22Rv1 (cell line): ENCODE results near the gene GPC6.

Experiments
- ZFX ChIP-seq: fragments of 450-650 bp; IDR thresholded peaks from 2 replicates; pipeline ENCODE4 v1.6.1; 2017; ENCODE audit warnings: antibody characterized with exemption, borderline replicate concordance
- TF ChIP-seq, protein P1 (sequence below): fragments of 450-650 bp; IDR thresholded peaks from 2 replicates; pipeline ENCODE4 v1.5.1; 2017; ENCODE audit warnings: mild to moderate bottlenecking

DNA sequence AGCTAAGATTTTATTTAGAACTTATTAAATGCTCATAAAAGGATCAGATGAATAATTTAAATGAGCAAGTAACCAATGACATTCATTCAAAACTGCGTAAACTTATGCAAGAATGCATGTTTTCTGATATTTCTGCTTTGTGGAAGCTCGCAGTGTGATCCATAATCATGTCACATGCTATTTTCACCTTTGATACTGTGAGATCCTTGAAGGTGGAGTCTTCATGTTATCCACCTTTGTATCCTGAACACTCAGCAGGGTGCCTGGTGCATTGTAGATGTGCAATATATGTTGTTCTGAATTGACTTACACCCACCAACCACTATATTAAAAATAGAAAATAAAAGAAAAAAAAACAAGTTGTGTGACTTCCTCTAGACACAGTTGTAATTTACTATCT, 919.4 kb downstream of the GPC6 start:
- TF ChIP-seq, protein P1, sequence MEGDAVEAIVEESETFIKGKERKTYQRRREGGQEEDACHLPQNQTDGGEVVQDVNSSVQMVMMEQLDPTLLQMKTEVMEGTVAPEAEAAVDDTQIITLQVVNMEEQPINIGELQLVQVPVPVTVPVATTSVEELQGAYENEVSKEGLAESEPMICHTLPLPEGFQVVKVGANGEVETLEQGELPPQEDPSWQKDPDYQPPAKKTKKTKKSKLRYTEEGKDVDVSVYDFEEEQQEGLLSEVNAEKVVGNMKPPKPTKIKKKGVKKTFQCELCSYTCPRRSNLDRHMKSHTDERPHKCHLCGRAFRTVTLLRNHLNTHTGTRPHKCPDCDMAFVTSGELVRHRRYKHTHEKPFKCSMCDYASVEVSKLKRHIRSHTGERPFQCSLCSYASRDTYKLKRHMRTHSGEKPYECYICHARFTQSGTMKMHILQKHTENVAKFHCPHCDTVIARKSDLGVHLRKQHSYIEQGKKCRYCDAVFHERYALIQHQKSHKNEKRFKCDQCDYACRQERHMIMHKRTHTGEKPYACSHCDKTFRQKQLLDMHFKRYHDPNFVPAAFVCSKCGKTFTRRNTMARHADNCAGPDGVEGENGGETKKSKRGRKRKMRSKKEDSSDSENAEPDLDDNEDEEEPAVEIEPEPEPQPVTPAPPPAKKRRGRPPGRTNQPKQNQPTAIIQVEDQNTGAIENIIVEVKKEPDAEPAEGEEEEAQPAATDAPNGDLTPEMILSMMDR: no peak
- TF ChIP-seq ZFX: no peak
